Tibial nerve (tissue), 3 donors: ENCODE data around the gene LRRC4.

Source experiments
- POLR2A ChIP-seq, 2 donors: fragments of 450-650 bp; IDR thresholded peaks; one replicate each; pipeline ENCODE4 v1.6.1; 2017; ENCODE audit warnings: antibody characterized with exemption in 2 of 2, mild to moderate bottlenecking in 2 of 2, moderate library complexity in 2 of 2
- TF ChIP-seq, protein P1 (sequence below), 5 experiments: fragments of 200-600 bp in 3 of 5; fragments of 450-650 bp in 2 of 5; sonication (generic) in 3 of 5; IDR thresholded peaks; one replicate each; pipeline ENCODE4 v1.5.1; 2016 to 2019; ENCODE audit warnings: antibody characterized with exemption in 5 of 5, mild to moderate bottlenecking in 3 of 5, moderate library complexity in 2 of 5

DNA sequence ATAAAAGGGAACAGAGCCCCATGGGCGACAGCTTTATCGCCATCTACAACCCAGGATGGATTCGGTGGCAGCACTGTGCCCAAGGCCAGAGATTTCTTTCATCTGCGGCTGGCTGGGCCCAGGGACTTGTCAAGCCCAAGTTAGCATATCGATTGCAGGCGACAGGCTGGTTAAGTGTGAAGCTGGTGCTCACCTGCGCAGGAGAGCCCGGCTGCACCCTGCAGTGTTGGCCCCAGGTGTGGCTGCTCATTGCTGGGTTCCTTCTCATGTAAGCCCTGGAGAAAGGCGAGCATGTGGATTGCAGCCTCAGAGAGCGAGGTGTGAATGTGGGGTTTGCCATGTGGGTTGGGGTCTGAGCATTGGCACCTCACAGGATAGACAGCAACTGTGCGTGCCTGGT, 40.6 kb upstream of the LRRC4 start:
- TF ChIP-seq, protein P1, sequence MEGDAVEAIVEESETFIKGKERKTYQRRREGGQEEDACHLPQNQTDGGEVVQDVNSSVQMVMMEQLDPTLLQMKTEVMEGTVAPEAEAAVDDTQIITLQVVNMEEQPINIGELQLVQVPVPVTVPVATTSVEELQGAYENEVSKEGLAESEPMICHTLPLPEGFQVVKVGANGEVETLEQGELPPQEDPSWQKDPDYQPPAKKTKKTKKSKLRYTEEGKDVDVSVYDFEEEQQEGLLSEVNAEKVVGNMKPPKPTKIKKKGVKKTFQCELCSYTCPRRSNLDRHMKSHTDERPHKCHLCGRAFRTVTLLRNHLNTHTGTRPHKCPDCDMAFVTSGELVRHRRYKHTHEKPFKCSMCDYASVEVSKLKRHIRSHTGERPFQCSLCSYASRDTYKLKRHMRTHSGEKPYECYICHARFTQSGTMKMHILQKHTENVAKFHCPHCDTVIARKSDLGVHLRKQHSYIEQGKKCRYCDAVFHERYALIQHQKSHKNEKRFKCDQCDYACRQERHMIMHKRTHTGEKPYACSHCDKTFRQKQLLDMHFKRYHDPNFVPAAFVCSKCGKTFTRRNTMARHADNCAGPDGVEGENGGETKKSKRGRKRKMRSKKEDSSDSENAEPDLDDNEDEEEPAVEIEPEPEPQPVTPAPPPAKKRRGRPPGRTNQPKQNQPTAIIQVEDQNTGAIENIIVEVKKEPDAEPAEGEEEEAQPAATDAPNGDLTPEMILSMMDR (IDR thresholded peaks at IDR 0.05): no peak
- no peak for TF ChIP-seq POLR2A (IDR thresholded peaks at IDR 0.05)
